DND-41 (cell line): ENCODE measurements around the gene PACSIN1.

ENCODE experiments used
- ATAC-seq: fragments of 200-7000 bp; cut with Tn5 transposase; 3 replicates; pipeline ENCODE4 v1.9.1; 2021; ENCODE audit warnings: low read depth; ENCODE audit not compliant: insufficient read depth
- DNase-seq: peaks from one replicate; pipeline ENCODE4 v3.0.0-alpha.2; 2020
- H2AFZ ChIP-seq: 2 replicates; pipeline ENCODE4 v1.6.0; 2012; ENCODE audit warnings: low read depth, low read length
- H3K27ac ChIP-seq: 2 replicates; pipeline ENCODE4 v1.5.1; 2012; ENCODE audit warnings: low read length, inconsistent platforms
- H3K27me3 ChIP-seq: fragments of 200-600 bp; sonication (generic); 2 replicates; pipeline ENCODE4 v1.6.0; 2012; ENCODE audit warnings: low read length, mild to moderate bottlenecking, inconsistent platforms; ENCODE audit not compliant: insufficient read depth, poor library complexity
- H3K36me3 ChIP-seq: 2 replicates; pipeline ENCODE4 v1.5.1; 2012; ENCODE audit warnings: low read length, inconsistent platforms; ENCODE audit not compliant: insufficient read depth
- H3K4me1 ChIP-seq: 2 replicates; pipeline ENCODE4 v1.5.1; 2012; ENCODE audit warnings: mild to moderate bottlenecking, low read length; ENCODE audit not compliant: insufficient read depth
- H3K4me2 ChIP-seq: 2 replicates; pipeline ENCODE4 v1.6.0; 2012; ENCODE audit warnings: mild to moderate bottlenecking, moderate library complexity, low read length, inconsistent platforms; ENCODE audit not compliant: insufficient read depth
- H3K4me3 ChIP-seq, 2 experiments: fragments of 200-600 bp in 1 of 2; shearing (Covaris generic) in 1 of 2; 2 replicates each; pipeline ENCODE4 v1.5.1; 2012 to 2016; ENCODE audit warnings: inconsistent platforms in 2 of 2, low read length in 2 of 2, mild to moderate bottlenecking in 2 of 2, low read depth in 1 of 2, moderate library complexity in 1 of 2
- H3K79me2 ChIP-seq: 2 replicates; pipeline ENCODE4 v1.6.0; 2012; ENCODE audit warnings: low read length, inconsistent platforms; ENCODE audit not compliant: insufficient read depth
- H3K9ac ChIP-seq: 2 replicates; pipeline ENCODE4 v1.6.0; 2012; ENCODE audit warnings: low read depth, mild to moderate bottlenecking, inconsistent platforms, low read length, moderate library complexity
- H3K9me3 ChIP-seq: 2 replicates; pipeline ENCODE4 v1.5.1; 2012; ENCODE audit warnings: low read length, moderate library complexity, mild to moderate bottlenecking, inconsistent platforms; ENCODE audit not compliant: insufficient read depth, severe bottlenecking
- H4K20me1 ChIP-seq: 2 replicates; pipeline ENCODE4 v1.6.0; 2012; ENCODE audit warnings: low read length; ENCODE audit not compliant: insufficient read depth
- CTCF ChIP-seq: IDR thresholded peaks from 2 replicates; pipeline ENCODE4 v1.5.1; 2012; ENCODE audit warnings: borderline replicate concordance, low read length, moderate library complexity, mild to moderate bottlenecking; ENCODE audit not compliant: poor library complexity, severe bottlenecking; ENCODE audit errors: extremely low read depth
- EZH2 ChIP-seq: IDR thresholded peaks from 3 replicates; pipeline ENCODE4 v1.6.1; 2012; ENCODE audit warnings: borderline replicate concordance, low read depth, mild to moderate bottlenecking, moderate library complexity, low read length, inconsistent platforms; ENCODE audit not compliant: severe bottlenecking

PACSIN1 gene

GRCh38 chr6:34423254-34423653, 42.6 kb upstream of the PACSIN1 start:
- H3K4me3 ChIP-seq, result no peak overlapping the region
- H3K4me1 ChIP-seq, result peaks cover 47% of the 10 kb centered on the region
- no peak overlapping the region for H3K27ac ChIP-seq
- TF ChIP-seq EZH2, result no peak
- no peak for TF ChIP-seq CTCF
- peak overlapping the region; percentile 72; the same call in 1 of the 2 replicates for H3K9ac ChIP-seq
- H3K36me3 ChIP-seq, result peaks cover 72% of the 10 kb centered on the region
- no peaks in the 10 kb centered on the region for H3K27me3 ChIP-seq
- peaks cover 57% of the 10 kb centered on the region for H4K20me1 ChIP-seq
- no peaks in the 10 kb centered on the region for H3K9me3 ChIP-seq
- H3K4me2 ChIP-seq, result peak overlapping the region; percentile 83
- no peak overlapping the region for H2AFZ ChIP-seq
- H3K79me2 ChIP-seq, result peaks cover 60% of the 10 kb centered on the region
- ATAC-seq (no peak), DNase-seq (no peak)

GRCh38 chr6:34424200-34425131, 41.4 kb upstream of the PACSIN1 start:
- H3K4me3 ChIP-seq, result peak overlapping the region; percentile 74 to 84; a peak in 3 of 4 replicates
- H3K4me1 ChIP-seq, result peaks cover 47% of the 10 kb centered on the region
- no peaks in the 10 kb centered on the region for H3K27me3 ChIP-seq
- peak overlapping the region; percentile 83 for H3K4me2 ChIP-seq
- TF ChIP-seq EZH2 (no peak), CTCF (no peak)
- no peak overlapping the region for H2AFZ ChIP-seq
- H3K79me2 ChIP-seq, result peaks cover 56% of the 10 kb centered on the region
- H4K20me1 ChIP-seq, result peaks cover 52% of the 10 kb centered on the region
- no peak for ATAC-seq
- no peaks in the 10 kb centered on the region for H3K9me3 ChIP-seq
- peak overlapping the region; percentile 86 for H3K27ac ChIP-seq
- no peak for DNase-seq
- H3K9ac ChIP-seq, result peak overlapping the region; percentile 72
- H3K36me3 ChIP-seq, result peaks cover 60% of the 10 kb centered on the region

- H3K4me2 ChIP-seq, result peak overlapping the region; percentile 83
- H3K27ac ChIP-seq, result peak overlapping the region; percentile 86
- peaks cover 46% of the 10 kb centered on the region for H4K20me1 ChIP-seq
- no peaks in the 10 kb centered on the region for H3K27me3 ChIP-seq
- ATAC-seq (no peak), DNase-seq (no peak)
- no peak for TF ChIP-seq CTCF
- TF ChIP-seq EZH2, result no peak
- H3K36me3 ChIP-seq, result peaks cover 54% of the 10 kb centered on the region
- peak overlapping the region; percentile 92 for H2AFZ ChIP-seq
- peak overlapping the region; percentile 72 for H3K9ac ChIP-seq
- H3K9me3 ChIP-seq, result no peaks in the 10 kb centered on the region
- H3K4me3 ChIP-seq, result peak overlapping the region; percentile 74 to 84
- H3K4me1 ChIP-seq, result peaks cover 47% of the 10 kb centered on the region
- peaks cover 52% of the 10 kb centered on the region for H3K79me2 ChIP-seq
These were observed 40.8 kb upstream of the PACSIN1 start for GRCh38 chr6:34425132-34425497.
